CD1c-positive myeloid dendritic cell (primary cell): ENCODE data around the gene SLC35F4.
"Not testable (repeated sequence)": the region's sequence is repeated elsewhere in the genome, so short reads cannot be mapped to it uniquely, and the experiment has no call there.

Source experiments
- DNase-seq: peaks from one replicate; pipeline ENCODE4 v3.0.0-alpha.2; 2016; ENCODE audit errors: extremely low spot score

Gene SLC35F4

GRCh38 chr14:57725399-57726077 lies 140.4 kb downstream of the SLC35F4 start:
- no peak for DNase-seq

GRCh38 chr14:57722141-57722540 lies 143.8 kb downstream of the SLC35F4 start:
- not testable (repeated sequence) for DNase-seq

- DNase-seq, result no peak
These were observed 151.4 kb downstream of the SLC35F4 start for GRCh38 chr14:57714487-57714931.

- no peak for DNase-seq
These were observed 153.2 kb downstream of the SLC35F4 start for GRCh38 chr14:57712698-57713097.

- no peak for DNase-seq
These were observed 153.8 kb downstream of the SLC35F4 start for GRCh38 chr14:57712102-57712501.

- no peak for DNase-seq
These were observed 156.0 kb downstream of the SLC35F4 start for GRCh38 chr14:57709909-57710308.

GRCh38 chr14:57709086-57709485 lies 156.8 kb downstream of the SLC35F4 start:
- not testable (repeated sequence) for DNase-seq

- no peak for DNase-seq
These were observed 158.7 kb downstream of the SLC35F4 start for GRCh38 chr14:57707219-57707618.

- DNase-seq, result no peak
These were observed 161.1 kb downstream of the SLC35F4 start for GRCh38 chr14:57704763-57705162.

- DNase-seq, result no peak
These were observed 165.9 kb downstream of the SLC35F4 start for GRCh38 chr14:57699947-57700346.

GRCh38 chr14:57692671-57693070 lies 173.2 kb downstream of the SLC35F4 start:
- no peak for DNase-seq

GRCh38 chr14:57687416-57687815 lies 178.5 kb downstream of the SLC35F4 start:
- no peak for DNase-seq

- DNase-seq, result no peak
These were observed 179.6 kb downstream of the SLC35F4 start for GRCh38 chr14:57686304-57686703.

GRCh38 chr14:57671021-57671420 lies 194.9 kb downstream of the SLC35F4 start:
- DNase-seq, result no peak

GRCh38 chr14:57660208-57660607 lies 205.7 kb downstream of the SLC35F4 start:
- no peak for DNase-seq

- DNase-seq, result no peak
These were observed 206.8 kb downstream of the SLC35F4 start for GRCh38 chr14:57659052-57659451.

- no peak for DNase-seq
These were observed 208.4 kb downstream of the SLC35F4 start for GRCh38 chr14:57657487-57657886.

- DNase-seq, result no peak
These were observed 209.0 kb downstream of the SLC35F4 start for GRCh38 chr14:57656853-57657252.

- DNase-seq, result no peak
These were observed 213.1 kb downstream of the SLC35F4 start for GRCh38 chr14:57652769-57653168.

GRCh38 chr14:57641776-57642175 lies 224.1 kb downstream of the SLC35F4 start:
- no peak for DNase-seq

GRCh38 chr14:57640036-57640435 lies 225.9 kb downstream of the SLC35F4 start:
- no peak for DNase-seq

GRCh38 chr14:57637901-57638300 lies 228.0 kb downstream of the SLC35F4 start:
- no peak for DNase-seq

- DNase-seq, result no peak
These were observed 231.6 kb downstream of the SLC35F4 start for GRCh38 chr14:57634335-57634734.

GRCh38 chr14:57632649-57633048 lies 233.2 kb downstream of the SLC35F4 start:
- DNase-seq, result no peak
